ENCODE measurements around the gene FCRL5.

Gene FCRL5

GRCh38 chr1:157532569-157532968, 19.7 kb downstream of the FCRL5 start:
- no peak overlapping the region for H3K4me3 ChIP-seq (ENCODE audit: low read depth, low read length)

GRCh38 chr1:157523774-157524493, 28.4 kb downstream of the FCRL5 start:
- H3K4me3 ChIP-seq (ENCODE audit: low read depth, low read length): no peak overlapping the region

GRCh38 chr1:157521056-157521455, 31.3 kb downstream of the FCRL5 start:
- H3K4me3 ChIP-seq (ENCODE audit: low read depth, low read length): no peak overlapping the region

GRCh38 chr1:157520386-157520935, 31.9 kb downstream of the FCRL5 start:
- no peak overlapping the region for H3K4me3 ChIP-seq (ENCODE audit: low read depth, low read length)

- no peak overlapping the region for H3K4me3 ChIP-seq (ENCODE audit: low read depth, low read length)
These were observed 32.9 kb downstream of the FCRL5 start for GRCh38 chr1:157519451-157519850.

GRCh38 chr1:157517016-157517415, 35.3 kb downstream of the FCRL5 start:
- H3K4me3 ChIP-seq (ENCODE audit: low read depth, low read length): no peak overlapping the region

GRCh38 chr1:157515709-157516108, 36.6 kb downstream of the FCRL5 start:
- no peak overlapping the region for H3K4me3 ChIP-seq (ENCODE audit: low read depth, low read length)

GRCh38 chr1:157515141-157515540, 37.2 kb downstream of the FCRL5 start:
- no peak overlapping the region for H3K4me3 ChIP-seq (ENCODE audit: low read depth, low read length)

GRCh38 chr1:157512036-157512969, 40.0 kb downstream of the FCRL5 start:
- H3K4me3 ChIP-seq (ENCODE audit: low read depth, low read length): no peak overlapping the region

- no peak overlapping the region for H3K4me3 ChIP-seq (ENCODE audit: low read depth, low read length)
These were observed 42.6 kb downstream of the FCRL5 start for GRCh38 chr1:157509546-157510232.

GRCh38 chr1:157505481-157506272, 46.6 kb downstream of the FCRL5 start:
- H3K4me3 ChIP-seq (ENCODE audit: low read depth, low read length): no peak overlapping the region

- no peak overlapping the region for H3K4me3 ChIP-seq (ENCODE audit: low read depth, low read length)
These were observed 47.7 kb downstream of the FCRL5 start for GRCh38 chr1:157504646-157505045.

- H3K4me3 ChIP-seq (ENCODE audit: low read depth, low read length): no peak overlapping the region
These were observed 52.8 kb downstream of the FCRL5 start for GRCh38 chr1:157499521-157499920.

- H3K4me3 ChIP-seq (ENCODE audit: low read depth, low read length): no peak overlapping the region
These were observed 53.6 kb downstream of the FCRL5 start for GRCh38 chr1:157498736-157499090.

- no peak overlapping the region for H3K4me3 ChIP-seq (ENCODE audit: low read depth, low read length)
These were observed 54.2 kb downstream of the FCRL5 start for GRCh38 chr1:157497987-157498735.

- no peak overlapping the region for H3K4me3 ChIP-seq (ENCODE audit: low read depth, low read length)
These were observed 55.0 kb downstream of the FCRL5 start for GRCh38 chr1:157497284-157497683.

- no peak overlapping the region for H3K4me3 ChIP-seq (ENCODE audit: low read depth, low read length)
These were observed 56.2 kb downstream of the FCRL5 start for GRCh38 chr1:157496121-157496526.

- H3K4me3 ChIP-seq (ENCODE audit: low read depth, low read length): no peak overlapping the region
These were observed 57.0 kb downstream of the FCRL5 start for GRCh38 chr1:157495285-157495684.

- no peak overlapping the region for H3K4me3 ChIP-seq (ENCODE audit: low read depth, low read length)
These were observed 58.2 kb downstream of the FCRL5 start for GRCh38 chr1:157494093-157494492.
